Esophagus squamous epithelium (tissue), 5 donors: ENCODE measurements around the gene ITCH. TPM values are rescaled to one million over a fixed set of nuclear protein-coding genes. Genes with fewer than 3 reads are reported as not detected.
"Not testable (repeated sequence)": the region's sequence is repeated elsewhere in the genome, so short reads cannot be mapped to it uniquely, and the experiment has no call there.

Experiments used
- DNase-seq: peaks from one replicate; lab custom pipeline; 2025; lab: John Stamatoyannopoulos, UW
- H3K27ac ChIP-seq, 4 donors: fragments of 200-600 bp; sonication (generic); one replicate each; pipeline ENCODE4 v1.5.1; 2016 to 2019; ENCODE audit warnings: mild to moderate bottlenecking in 1 of 4
- H3K27me3 ChIP-seq, 4 donors: fragments of 200-600 bp; sonication (generic); 1 replicate in 3 of 4; 2 replicates in 1 of 4; pipeline versions ENCODE4 v1.5.1 to v1.6.0; 2017 to 2021; ENCODE audit warnings: antibody characterized with exemption in 1 of 4
- H3K36me3 ChIP-seq, 3 donors: fragments of 200-600 bp; sonication (generic); one replicate each; pipeline ENCODE4 v1.5.1; 2016 to 2019
- H3K4me1 ChIP-seq, 3 donors: fragments of 200-600 bp; sonication (generic); one replicate each; pipeline ENCODE4 v1.5.1; 2017 to 2019
- H3K4me3 ChIP-seq, 4 donors: fragments of 200-600 bp; sonication (generic); 1 replicate in 3 of 4; 2 replicates in 1 of 4; pipeline ENCODE4 v1.5.1; 2016 to 2019; ENCODE audit warnings: mild to moderate bottlenecking in 2 of 4, moderate library complexity in 1 of 4
- H3K9me3 ChIP-seq, 3 donors: fragments of 200-600 bp; sonication (generic); one replicate each; pipeline ENCODE4 v1.5.1; 2016 to 2019
- CTCF ChIP-seq, 6 experiments: fragments of 450-650 bp in 4 of 6; fragments of 200-600 bp in 2 of 6; sonication (generic) in 2 of 6; IDR thresholded peaks; one replicate each; pipeline ENCODE4 v1.5.1; 2016 to 2019; ENCODE audit warnings: antibody characterized with exemption in 6 of 6, mild to moderate bottlenecking in 4 of 6, moderate library complexity in 4 of 6
- POLR2A ChIP-seq, 4 donors: fragments of 450-650 bp; IDR thresholded peaks; one replicate each; pipeline ENCODE4 v1.6.1; 2017; ENCODE audit warnings: antibody characterized with exemption in 4 of 4, mild to moderate bottlenecking in 4 of 4, moderate library complexity in 3 of 4
- WGBS, 2 donors: methylation state at CpG; one replicate each; pipeline ENCODE4 v1.1.5; 2018; 5-methylcytosine and 5-hydroxymethylcytosine counted together
- intact Hi-C: fragments of 100-400 bp; cut with DNase I; formaldehyde crosslinking; loops from one replicate; pipeline ENCODE4 v1.15.0; 2022
- total RNA-seq, 4 donors: library from RNA; depleted of rRNA; stranded (reverse); fragments of >200 nt; gene quantifications; one replicate each; pipeline ENCODE4 v1.1.0, GENCODE V29; 2016
- donor health status: DM: yes; HTN: yes; CAD: no.

ITCH gene
- total RNA-seq, 4 donors from 2014 or later, result 45.9 to 67.9 (median 54.5) TPM

- H3K36me3 ChIP-seq, result peaks cover 0 to 90% (median 15%) of the 10 kb centered on the region in 3 donors
- H3K9me3 ChIP-seq, result no peaks in the 10 kb centered on the region
- TF ChIP-seq POLR2A (IDR thresholded peaks at IDR 0.05), result no peak
- TF ChIP-seq CTCF (IDR thresholded peaks at IDR 0.05), result no peak
- intact Hi-C loops, result no loop called here
- H3K4me3 ChIP-seq, result no peak overlapping the region
- DNase-seq, result no peak
- 94 to 100% methylated on average over 2 of the region's 2 CpGs for WGBS, 2 donors
- no peak overlapping the region for H3K27ac ChIP-seq
- H3K4me1 ChIP-seq, result peaks cover 0 to 10% (median 0%) of the 10 kb centered on the region in 3 donors
- no peaks in the 10 kb centered on the region for H3K27me3 ChIP-seq
Observed at GRCh38 chr20:34421766-34422466, 58.8 kb downstream of the ITCH start.

- 81 to 87% methylated on average over 11 of the region's 11 CpGs for WGBS, 2 donors
- H3K4me1 ChIP-seq, intact Hi-C loops, H3K27ac ChIP-seq, DNase-seq, H3K9me3 ChIP-seq, H3K4me3 ChIP-seq, H3K27me3 ChIP-seq: not testable (repeated sequence)
- H3K36me3 ChIP-seq, result peaks cover 0 to 94% (median 13%) of the 10 kb centered on the region in 3 donors
Observed at GRCh38 chr20:34425032-34425690, 62.1 kb downstream of the ITCH start.

GRCh38 chr20:34426026-34426425, 63.0 kb downstream of the ITCH start:
- H3K27me3 ChIP-seq, result no peaks in the 10 kb centered on the region
- H3K27ac ChIP-seq, result no peak overlapping the region
- intact Hi-C loops, result no loop called here
- peaks cover 0 to 98% (median 13%) of the 10 kb centered on the region in 3 donors for H3K36me3 ChIP-seq
- H3K9me3 ChIP-seq, result no peaks in the 10 kb centered on the region
- H3K4me3 ChIP-seq, result no peak overlapping the region
- no peaks in the 10 kb centered on the region for H3K4me1 ChIP-seq
- no peak for TF ChIP-seq POLR2A (IDR thresholded peaks at IDR 0.05)
- TF ChIP-seq CTCF (IDR thresholded peaks at IDR 0.05), result no peak
- no peak for DNase-seq
- 55 to 75% methylated on average over 2 of the region's 2 CpGs for WGBS, 2 donors

- intact Hi-C loops, result no loop called here
- WGBS, 2 donors, result 60 to 61% methylated on average over 3 of the region's 3 CpGs
- Histone ChIP-seq H3K27me3 (no peaks in the 10 kb centered on the region), H3K9me3 (no peaks in the 10 kb centered on the region), H3K4me3 (no peak overlapping the region), H3K4me1 (no peaks in the 10 kb centered on the region), H3K27ac (no peak overlapping the region), H3K36me3 (peaks cover 0 to 94% (median 13%) of the 10 kb centered on the region in 3 donors)
- no peak for TF ChIP-seq POLR2A (IDR thresholded peaks at IDR 0.05)
- TF ChIP-seq CTCF (IDR thresholded peaks at IDR 0.05), result no peak
- DNase-seq, result no peak
Observed at GRCh38 chr20:34427331-34427730, 64.3 kb downstream of the ITCH start.

GRCh38 chr20:34427784-34428183, 64.7 kb downstream of the ITCH start:
- Histone ChIP-seq H3K4me1 (no peaks in the 10 kb centered on the region), H3K27ac (no peak overlapping the region), H3K27me3 (no peaks in the 10 kb centered on the region), H3K36me3 (peaks cover 0 to 94% (median 13%) of the 10 kb centered on the region in 3 donors), H3K9me3 (no peaks in the 10 kb centered on the region), H3K4me3 (no peak overlapping the region)
- no peak for DNase-seq
- TF ChIP-seq POLR2A (IDR thresholded peaks at IDR 0.05) (no peak), CTCF (IDR thresholded peaks at IDR 0.05) (no peak)
- intact Hi-C loops, result no loop called here
